HepG2 (cell line): ENCODE results near the gene ARHGEF1. TPM values are rescaled to one million over a fixed set of nuclear protein-coding genes. Genes with fewer than 3 reads are reported as not detected.
A peak's percentile ranks its signal among the peaks of the same experiment; 100 is the strongest.

ENCODE experiments used
- ARID5B ChIP-seq: IDR thresholded peaks from 2 replicates; pipeline ENCODE4 v1.4.0; 2020; ENCODE audit warnings: mild to moderate bottlenecking, missing genetic modification reagents
- CREB1 ChIP-seq, 2 experiments: fragments of 450-650 bp in 1 of 2; IDR thresholded peaks; 2 replicates each; pipeline ENCODE4 v1.6.1; 2016 to 2017; ENCODE audit warnings: control low read depth in 1 of 2, mild to moderate bottlenecking in 1 of 2, missing compliant biosample characterization in 1 of 2, missing genetic modification characterization in 1 of 2
- FIP1L1 ChIP-seq: fragments of 200-400 bp; formaldehyde crosslinking; IDR thresholded peaks from 2 replicates; pipeline ENCODE4 v1.6.1; 2018; ENCODE audit warnings: low read depth, mild to moderate bottlenecking, low read length, moderate library complexity, borderline replicate concordance; ENCODE audit not compliant: insufficient read depth
- HBP1 ChIP-seq: IDR thresholded peaks from 2 replicates; pipeline ENCODE4 v1.6.1; 2016; ENCODE audit warnings: low read depth, control low read depth
- IRX3 ChIP-seq: sonication (generic); formaldehyde crosslinking; IDR thresholded peaks from 2 replicates; pipeline ENCODE4 v1.8.1; 2023; ENCODE audit warnings: mild to moderate bottlenecking, low read depth, missing genetic modification reagents, borderline replicate concordance
- POLR2G ChIP-seq: fragments of 200-400 bp; formaldehyde crosslinking; IDR thresholded peaks from 2 replicates; pipeline ENCODE4 v1.6.1; 2018; ENCODE audit warnings: mild to moderate bottlenecking, low read depth, low read length, moderate library complexity
- REXO4 ChIP-seq: sonication (generic); formaldehyde crosslinking; IDR thresholded peaks from 2 replicates; pipeline ENCODE4 v1.8.0; 2022; ENCODE audit warnings: missing genetic modification reagents, mild to moderate bottlenecking, borderline replicate concordance
- SALL2 ChIP-seq: sonication (generic); formaldehyde crosslinking; IDR thresholded peaks from 2 replicates; pipeline ENCODE4 v1.8.1; 2023; ENCODE audit warnings: mild to moderate bottlenecking, missing genetic modification reagents, inconsistent platforms
- SOX13 ChIP-seq, 3 experiments: fragments of 450-650 bp in 1 of 3; sonication (generic) in 1 of 3; formaldehyde crosslinking in 1 of 3; IDR thresholded peaks in 2 of 3; conservative IDR thresholded peaks in 1 of 3; 2 replicates each; pipeline versions ENCODE4 v1.5.0 to v1.6.1; 2016 to 2020; ENCODE audit warnings: antibody characterized with exemption in 1 of 3, mild to moderate bottlenecking in 1 of 3, missing compliant biosample characterization in 1 of 3, missing genetic modification reagents in 1 of 3, moderate library complexity in 1 of 3
- TSC22D2 ChIP-seq: sonication (generic); formaldehyde crosslinking; IDR thresholded peaks from 2 replicates; pipeline ENCODE4 v1.5.1; 2020; ENCODE audit warnings: missing genetic modification reagents, mild to moderate bottlenecking, borderline replicate concordance
- XBP1 ChIP-seq: sonication (generic); formaldehyde crosslinking; IDR thresholded peaks from 2 replicates; pipeline ENCODE4 v1.5.0; 2020; ENCODE audit warnings: missing genetic modification reagents
- ZGPAT ChIP-seq: IDR thresholded peaks from 2 replicates; pipeline ENCODE4 v1.6.1; 2016; ENCODE audit warnings: mild to moderate bottlenecking
- ZNF431 ChIP-seq: sonication (generic); formaldehyde crosslinking; IDR thresholded peaks from 2 replicates; pipeline ENCODE4 v1.9.0; 2022; ENCODE audit warnings: missing genetic modification reagents, low read depth, mild to moderate bottlenecking, borderline replicate concordance
- ZSCAN21 ChIP-seq: sonication (generic); formaldehyde crosslinking; IDR thresholded peaks from 2 replicates; pipeline ENCODE4 v1.8.0; 2022; ENCODE audit warnings: mild to moderate bottlenecking, missing genetic modification reagents, moderate library complexity, borderline replicate concordance
- ZSCAN25 ChIP-seq: sonication (generic); formaldehyde crosslinking; IDR thresholded peaks from 2 replicates; pipeline ENCODE4 v1.8.0; 2022; ENCODE audit warnings: mild to moderate bottlenecking, missing genetic modification reagents
- polyA plus RNA-seq, 8 experiments: library from polyadenylated mRNA; depleted of rRNA in 3 of 8; stranded (reverse) in 7 of 8; unstranded in 1 of 8; fragments of >200 nt; fragmentation: Illumina TruSeq in 4 of 8; extraction: Trizol in 4 of 8; gene quantifications; 2 replicates each; pipeline versions ENCODE4 v1.2.1 to v1.2.3, GENCODE V29; 2011 to 2016; ENCODE audit warnings: low read depth in 4 of 8, missing spikeins in 1 of 8, mixed read lengths in 1 of 8; ENCODE audit not compliant: insufficient read depth in 1 of 8
- total RNA-seq, 5 experiments: library from RNA; depleted of rRNA; stranded (reverse); fragments of >200 nt; fragmentation: Illumina TruSeq; extraction: Trizol; gene quantifications; 2 replicates each; pipeline ENCODE4 v1.2.3, GENCODE V29; 2016; ENCODE audit warnings: low read depth in 1 of 5
- TF ChIP-seq, protein P1 (sequence below): sonication (generic); formaldehyde crosslinking; IDR thresholded peaks from 2 replicates; pipeline ENCODE4 v1.5.0; 2020; ENCODE audit warnings: mild to moderate bottlenecking, low read depth, missing genetic modification reagents, borderline replicate concordance
- TF ChIP-seq, protein P2 (sequence below): sonication (generic); formaldehyde crosslinking; IDR thresholded peaks from 2 replicates; pipeline ENCODE4 v1.5.0; 2020; ENCODE audit warnings: missing genetic modification reagents
- TF ChIP-seq, protein P3 (sequence below): sonication (generic); formaldehyde crosslinking; IDR thresholded peaks from 2 replicates; pipeline ENCODE4 v1.4.0; 2020; ENCODE audit warnings: mild to moderate bottlenecking, missing genetic modification reagents

ARHGEF1 gene
- total and polyA plus RNA-seq, 2 of the 13 experiments (the other 11 are each of a cell fraction or from before 2014, with no cell fraction given), result 33.7 to 34.7 TPM

DNA sequence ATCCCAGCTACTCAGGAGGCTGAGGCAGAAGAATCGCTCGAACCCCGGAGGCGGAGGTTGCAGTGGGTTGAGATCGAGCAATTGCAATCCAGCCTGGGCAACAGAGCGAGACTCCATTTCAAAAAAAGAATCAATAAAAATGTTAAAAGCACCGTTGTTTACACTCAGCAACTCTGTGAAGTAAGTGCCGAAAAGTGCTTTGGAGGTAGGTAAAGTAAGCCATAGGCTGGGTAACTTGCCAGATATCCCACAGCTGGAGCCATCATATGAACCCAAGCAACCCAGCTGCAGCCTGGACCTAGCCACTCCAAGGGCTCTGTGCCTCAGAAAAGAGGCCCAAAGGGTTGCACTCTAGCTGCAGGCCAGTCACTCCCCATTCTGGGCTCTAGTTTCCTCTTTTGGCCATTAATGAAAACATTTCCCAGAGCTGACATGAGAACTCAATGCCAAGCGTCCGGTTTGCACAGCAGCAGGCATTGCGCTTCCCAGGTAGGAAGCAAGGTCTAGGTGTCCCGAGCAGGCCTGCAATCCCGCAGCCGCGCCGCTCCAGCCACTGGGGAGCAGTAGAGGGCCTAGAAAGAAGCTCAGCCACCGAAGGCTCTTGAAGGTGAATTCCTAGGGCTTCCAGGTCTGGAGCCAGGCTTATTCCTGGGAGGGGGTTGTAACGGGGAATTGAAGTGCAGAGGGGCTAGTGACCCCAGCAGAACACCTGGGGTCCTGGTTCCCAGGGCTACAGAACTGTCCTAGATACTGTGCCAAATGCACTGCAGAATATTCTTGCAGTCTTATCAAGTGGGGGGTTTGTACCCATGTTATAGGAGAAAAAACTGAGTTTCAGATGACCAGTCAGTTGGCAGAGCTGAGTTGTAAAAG is 10.0 kb upstream of the ARHGEF1 start (continued):
- TF ChIP-seq SALL2 (CRISPR knock-in tag), result 0 out of 2 replicates have a peak, but pooled peaks have one; percentile 49
- TF ChIP-seq, protein P1, sequence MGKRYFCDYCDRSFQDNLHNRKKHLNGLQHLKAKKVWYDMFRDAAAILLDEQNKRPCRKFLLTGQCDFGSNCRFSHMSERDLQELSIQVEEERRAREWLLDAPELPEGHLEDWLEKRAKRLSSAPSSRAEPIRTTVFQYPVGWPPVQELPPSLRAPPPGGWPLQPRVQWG (CRISPR knock-in tag), result no peak
- TF ChIP-seq ARID5B, result no peak
- TF ChIP-seq TSC22D2 (CRISPR knock-in tag), result peak; percentile 58; the same call in 1 of the 2 replicates
- no peak for TF ChIP-seq XBP1 (CRISPR knock-in tag)
- TF ChIP-seq, protein P2, sequence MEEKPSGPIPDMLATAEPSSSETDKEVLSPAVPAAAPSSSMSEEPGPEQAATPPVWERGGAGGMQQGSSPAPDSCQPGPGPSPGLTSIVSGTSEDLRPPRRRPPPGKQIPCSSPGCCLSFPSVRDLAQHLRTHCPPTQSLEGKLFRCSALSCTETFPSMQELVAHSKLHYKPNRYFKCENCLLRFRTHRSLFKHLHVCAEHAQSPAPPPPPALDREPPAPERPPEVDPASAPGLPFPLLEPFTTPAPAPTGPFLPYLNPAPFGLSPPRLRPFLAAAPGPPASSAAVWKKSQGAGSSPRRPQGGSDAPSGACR (CRISPR knock-in tag), result no peak
- peak; percentile 59; the same call in 1 of the 2 replicates for TF ChIP-seq HBP1
- TF ChIP-seq REXO4 (CRISPR knock-in tag), result no peak
- no peak for TF ChIP-seq ZSCAN21 (CRISPR knock-in tag)
- no peak for TF ChIP-seq SOX13 (IDR thresholded peaks at IDR 0.05)
- no peak for TF ChIP-seq SOX13 (CRISPR knock-in tag; conservative IDR thresholded peaks at IDR 0.05 in 1 of 2, IDR thresholded peaks at IDR 0.05 in 1 of 2)
- no peak for TF ChIP-seq ZSCAN25 (CRISPR knock-in tag)
- peak; percentile 75 for TF ChIP-seq POLR2G
- TF ChIP-seq FIP1L1, result 0 out of 2 replicates have a peak, but pooled peaks have one; percentile 56
- no peak for TF ChIP-seq ZNF431 (CRISPR knock-in tag)
- no peak for TF ChIP-seq CREB1 (IDR thresholded peaks at IDR 0.05)
- TF ChIP-seq CREB1 (CRISPR knock-in tag; IDR thresholded peaks at IDR 0.05), result no peak
- 0 out of 2 replicates have a peak, but pooled peaks have one; percentile 27 for TF ChIP-seq ZGPAT (CRISPR knock-in tag)
- TF ChIP-seq, protein P3, sequence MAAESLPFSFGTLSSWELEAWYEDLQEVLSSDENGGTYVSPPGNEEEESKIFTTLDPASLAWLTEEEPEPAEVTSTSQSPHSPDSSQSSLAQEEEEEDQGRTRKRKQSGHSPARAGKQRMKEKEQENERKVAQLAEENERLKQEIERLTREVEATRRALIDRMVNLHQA, result no peak
- no peak for TF ChIP-seq IRX3
